HG03196 (cell line): Measurements from ENCODE around the gene PLXNA4.

Experiments used
- ATAC-seq: cut with Tn5 transposase; IDR thresholded peaks from one replicate; pipeline ENCODE4 v1.9.1; 2021; ENCODE audit not compliant: unreplicated experiment

PLXNA4 gene

DNA sequence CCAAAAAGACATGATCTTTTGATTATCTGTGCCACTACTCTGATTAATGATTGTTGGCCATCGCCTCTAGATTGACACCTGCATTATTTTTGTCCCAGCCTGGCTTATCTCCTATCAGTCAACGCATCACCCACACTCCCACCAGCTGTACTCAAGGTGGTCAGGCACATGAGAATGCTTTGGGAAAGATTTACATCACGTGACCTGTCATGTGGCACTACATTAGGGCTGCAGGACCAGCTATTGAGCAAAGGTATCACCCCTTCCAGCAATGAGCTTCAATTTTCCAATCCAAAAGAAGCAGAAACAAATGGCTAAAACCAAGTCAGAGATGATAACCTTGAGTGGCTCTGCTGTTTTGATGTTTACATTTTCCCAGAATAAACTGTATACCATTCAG is 204.3 kb downstream of the PLXNA4 start:
- no peak for ATAC-seq

DNA sequence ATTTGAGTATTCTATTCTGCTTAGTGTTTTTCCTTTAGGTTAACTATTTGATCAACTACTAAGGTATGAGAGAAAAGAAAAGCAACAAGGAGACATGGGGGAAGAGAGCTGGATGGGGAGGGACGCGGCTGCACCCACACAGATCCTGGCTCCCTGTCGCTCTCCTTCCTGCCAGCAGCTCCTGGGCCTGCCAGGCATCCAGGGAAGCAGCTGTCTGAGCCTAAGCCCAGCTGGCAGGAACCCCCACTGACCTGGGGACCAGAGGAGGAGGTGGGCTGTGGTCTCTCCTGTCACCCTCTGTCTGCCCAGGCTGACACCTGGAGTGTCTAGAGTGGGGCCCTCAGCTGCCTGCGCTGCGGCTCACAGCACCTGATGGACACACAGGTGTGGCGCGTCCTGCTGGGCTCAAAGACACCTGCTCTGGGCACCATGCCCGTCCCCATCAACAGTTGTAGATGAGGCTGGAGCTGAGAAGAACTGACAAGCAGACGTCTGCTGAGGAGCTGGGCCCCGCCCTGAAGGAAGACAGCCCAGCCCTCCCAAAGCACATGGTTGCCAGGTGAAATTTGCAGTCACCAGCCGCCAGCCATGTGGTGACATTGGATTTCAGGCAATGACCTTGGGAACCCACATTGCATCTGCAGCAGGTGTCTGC is 207.9 kb downstream of the PLXNA4 start:
- ATAC-seq: no peak

DNA sequence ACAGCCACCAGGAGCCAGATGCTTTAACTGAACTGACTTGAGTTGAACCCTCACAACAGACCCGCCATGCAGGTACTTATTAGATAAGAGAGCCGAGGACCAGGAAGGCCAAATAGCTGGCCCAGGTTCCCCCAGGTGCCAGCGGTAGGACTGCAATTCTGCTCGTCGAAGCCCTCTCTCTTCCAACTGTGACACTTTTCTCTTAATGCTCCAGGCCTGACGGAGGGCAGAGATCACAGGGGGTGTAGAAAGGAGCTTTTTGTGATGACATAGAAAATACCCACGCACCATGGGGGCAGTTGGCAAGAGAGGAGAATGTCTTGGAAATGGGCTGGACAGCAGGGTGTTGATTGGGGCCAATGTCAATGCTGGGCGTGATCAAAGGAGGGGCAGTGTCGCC is 208.5 kb downstream of the PLXNA4 start:
- no peak for ATAC-seq

DNA sequence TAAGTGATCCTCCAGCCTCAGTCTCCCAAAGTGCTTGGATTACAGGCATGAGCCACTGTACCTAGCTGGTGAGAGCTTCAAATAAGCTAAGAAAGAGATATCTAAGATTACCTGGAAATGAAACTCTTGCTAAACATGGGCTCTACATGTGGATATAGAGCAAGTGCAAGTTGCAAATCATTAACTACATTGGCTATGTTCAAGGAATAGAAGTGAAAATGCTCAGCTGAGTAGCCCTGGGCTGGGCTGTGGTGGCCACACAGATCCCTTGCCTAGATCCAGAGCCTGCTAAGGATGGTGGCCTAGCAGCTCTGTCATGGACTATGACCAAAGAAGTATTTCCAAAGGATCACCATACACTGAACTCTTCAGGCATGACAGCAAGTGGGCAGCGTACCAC is 209.3 kb downstream of the PLXNA4 start:
- no peak for ATAC-seq

DNA sequence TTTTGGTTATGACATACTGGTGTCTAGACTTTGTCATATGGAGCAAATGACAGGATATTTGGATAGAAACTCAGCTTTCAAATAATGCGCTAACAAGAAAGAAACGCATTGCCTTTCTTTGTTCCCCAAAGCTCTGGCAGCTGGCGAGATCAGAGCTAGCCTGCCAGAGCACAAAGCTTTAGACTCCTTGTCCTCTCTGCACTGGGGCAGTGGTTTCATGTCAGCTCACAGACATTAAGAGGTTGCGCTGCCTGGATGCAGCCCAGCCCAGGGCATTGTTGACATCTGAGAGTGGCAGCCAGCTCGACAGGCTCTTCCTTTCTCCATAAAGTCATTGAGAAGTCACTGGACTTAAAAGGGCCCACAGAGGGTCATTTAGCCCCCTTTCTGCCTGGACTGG is 212.0 kb downstream of the PLXNA4 start:
- no peak for ATAC-seq

DNA sequence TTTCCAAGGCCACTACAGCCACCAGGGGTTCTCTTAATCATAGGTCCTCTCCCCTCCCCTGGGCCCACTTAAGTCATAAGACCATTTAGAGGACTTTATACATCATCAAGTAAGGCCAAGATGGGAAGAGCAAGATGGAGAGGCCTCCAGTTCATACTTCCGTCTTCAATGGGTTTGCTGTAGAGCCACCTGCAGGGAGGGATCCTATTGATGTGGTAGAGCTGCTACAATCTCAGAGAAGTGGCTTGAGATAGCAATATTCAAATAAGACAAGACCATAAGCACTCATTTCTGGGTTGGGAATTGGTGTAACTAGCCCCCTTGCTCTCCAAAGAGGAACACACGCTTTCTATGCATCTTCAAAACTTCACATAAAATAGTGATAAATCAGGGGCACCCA is 214.2 kb downstream of the PLXNA4 start:
- no peak for ATAC-seq

DNA sequence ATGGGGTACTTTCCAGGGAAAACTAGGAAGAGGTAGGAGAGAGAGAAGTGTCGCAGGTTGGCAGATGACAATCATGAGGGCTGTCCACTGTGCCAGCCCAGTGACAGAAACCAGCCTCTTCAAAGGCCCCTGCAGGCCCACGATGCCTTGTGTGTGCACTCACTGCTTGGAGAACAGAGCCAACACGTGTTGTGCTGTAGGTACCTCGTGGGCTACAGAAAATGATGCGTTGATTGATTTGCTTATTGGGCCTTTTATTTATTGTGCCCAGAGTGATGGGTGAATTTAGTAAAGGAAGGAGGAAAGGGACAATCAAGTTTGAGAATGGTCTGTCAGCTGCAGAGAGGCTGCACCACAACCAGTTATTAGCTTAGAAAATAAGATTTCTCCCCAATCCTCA is 215.1 kb downstream of the PLXNA4 start:
- ATAC-seq: no peak

DNA sequence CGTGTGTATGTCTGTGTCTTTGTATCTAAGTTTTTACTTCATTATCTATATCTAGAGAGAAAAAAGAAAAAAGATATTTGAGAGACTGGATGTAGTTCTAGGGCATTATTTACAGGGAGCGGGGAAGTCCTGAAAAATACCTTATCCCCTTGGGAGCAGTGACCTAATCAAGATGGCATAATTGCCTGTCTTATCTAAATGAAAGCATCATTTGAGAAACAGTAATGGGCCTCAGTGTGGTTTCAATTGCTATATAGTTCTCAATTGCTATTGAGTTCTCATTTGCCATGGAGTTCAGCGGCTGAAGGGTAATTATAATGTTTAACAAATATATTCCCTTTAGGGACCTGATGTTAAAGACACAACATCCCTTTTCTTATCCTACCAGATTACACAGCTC is 216.5 kb downstream of the PLXNA4 start:
- ATAC-seq: no peak

DNA sequence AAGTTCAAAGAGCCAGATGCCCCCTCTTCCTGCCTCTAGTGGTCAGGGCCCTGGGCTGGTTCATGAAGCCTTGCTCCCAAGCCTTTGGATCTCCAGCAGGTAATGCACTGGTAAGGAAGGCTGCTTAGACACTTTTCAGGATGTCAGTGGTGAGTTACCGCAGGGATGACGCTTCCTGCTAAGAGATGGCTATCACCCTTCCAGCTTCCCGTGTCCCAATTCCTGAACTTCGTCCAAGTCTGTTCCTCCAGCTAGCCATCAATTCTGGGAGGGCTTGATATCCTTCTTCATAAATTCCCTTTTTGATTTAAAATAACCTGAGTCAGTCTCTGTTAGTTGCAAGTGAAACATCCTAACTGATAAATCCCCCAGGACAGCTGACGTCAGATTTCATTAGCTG is 221.2 kb downstream of the PLXNA4 start:
- ATAC-seq: no peak

DNA sequence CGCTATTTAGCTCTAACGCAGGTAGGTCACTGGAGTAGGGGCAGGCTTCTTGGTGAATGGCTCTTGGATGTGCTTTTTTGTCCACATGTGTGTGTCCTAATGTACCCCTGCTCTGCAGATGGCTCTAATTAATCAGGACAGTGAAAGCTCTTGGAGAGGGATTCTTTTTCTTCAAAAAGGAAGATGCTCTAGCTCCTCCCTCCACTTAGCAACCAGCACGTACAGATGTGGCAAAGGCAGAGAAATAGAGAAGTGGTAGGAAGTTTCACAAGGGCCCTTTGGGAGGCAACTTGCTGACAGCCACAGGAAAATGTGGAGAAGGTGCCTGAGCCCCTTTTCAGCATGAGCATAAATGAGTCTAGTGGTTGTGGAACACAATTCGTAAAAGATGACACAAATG is 221.7 kb downstream of the PLXNA4 start:
- ATAC-seq: no peak

DNA sequence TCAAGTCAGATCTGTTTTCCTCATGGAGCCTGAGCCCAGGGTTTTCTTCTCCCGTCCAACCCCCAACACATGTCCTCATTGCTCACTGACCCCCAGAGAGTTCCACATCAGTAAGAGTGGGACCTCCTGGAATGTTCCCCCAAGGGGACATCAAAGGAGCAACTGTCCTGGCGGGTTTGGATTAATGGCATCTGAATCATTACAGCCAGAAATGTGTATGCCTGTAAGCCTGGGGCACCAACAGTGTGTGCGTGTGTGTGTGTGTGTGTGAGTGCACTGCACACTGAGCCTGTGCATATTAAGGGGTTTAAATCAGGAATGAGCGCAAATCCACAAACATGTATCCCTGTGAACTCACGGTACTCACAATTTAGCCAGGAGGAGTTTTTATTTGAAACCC is 222.3 kb downstream of the PLXNA4 start:
- no peak for ATAC-seq

DNA sequence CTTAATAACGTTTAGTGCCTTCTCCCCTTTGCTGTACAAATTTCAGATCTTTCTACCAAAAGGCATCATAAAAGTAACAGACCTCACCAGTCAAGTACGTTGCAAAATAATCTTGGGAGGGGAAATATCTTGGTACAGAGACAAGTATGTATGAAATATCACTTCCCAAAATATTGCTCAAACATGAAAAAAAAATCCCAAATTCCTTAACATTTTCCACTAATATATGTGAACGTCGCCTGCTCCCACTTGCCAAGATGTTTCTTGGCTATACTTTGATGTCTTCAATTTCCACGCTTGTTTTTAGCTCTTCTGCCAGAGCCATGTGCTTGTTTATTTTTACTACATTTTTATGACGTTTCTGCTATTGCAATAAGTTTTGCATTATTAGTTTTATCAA is 223.5 kb downstream of the PLXNA4 start:
- ATAC-seq: no peak

DNA sequence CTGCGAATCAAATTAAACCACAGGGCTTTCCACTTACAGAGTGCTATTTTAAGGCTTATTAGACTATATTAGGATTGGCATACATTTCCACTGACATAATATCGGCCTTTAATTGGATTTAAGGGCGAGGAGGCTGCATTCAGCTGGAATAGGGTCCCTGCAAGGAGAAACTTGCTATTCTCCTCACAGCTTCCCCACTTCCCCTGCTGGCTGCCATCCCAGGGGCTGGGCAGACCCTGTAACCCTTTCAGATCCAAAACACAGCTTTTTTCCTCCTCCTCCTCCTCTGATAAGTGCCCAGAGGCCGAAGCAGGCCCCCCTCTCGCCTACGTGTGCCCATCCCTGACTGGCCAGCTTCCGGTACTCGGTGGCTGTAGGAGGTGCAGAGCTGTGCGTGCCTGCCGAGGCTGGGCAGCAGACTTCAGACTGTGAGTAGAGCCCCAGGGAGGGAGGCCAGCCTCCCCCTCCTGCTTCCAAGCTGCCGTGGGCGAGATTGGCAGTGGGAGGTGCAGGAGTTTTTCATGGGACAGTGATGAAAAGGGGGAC is 224.2 kb downstream of the PLXNA4 start:
- ATAC-seq: no peak

DNA sequence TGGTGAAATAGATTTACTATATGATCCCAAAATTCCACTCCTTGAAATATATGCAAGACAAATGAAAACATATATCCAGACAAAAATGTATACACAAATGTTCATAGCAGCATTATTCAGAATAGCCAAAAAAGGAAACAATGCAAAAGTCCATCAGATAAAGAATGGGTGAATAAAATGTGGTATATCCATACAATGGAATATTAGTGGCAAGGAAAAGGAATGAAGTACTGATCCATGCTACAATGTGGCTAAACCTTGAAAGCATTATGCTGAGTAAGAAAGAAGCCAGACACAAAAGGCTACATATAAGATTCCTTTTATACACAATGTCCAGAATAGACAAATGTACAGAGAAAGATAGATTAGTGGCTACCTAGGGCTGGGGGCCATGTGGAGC is 225.5 kb downstream of the PLXNA4 start:
- no peak for ATAC-seq

DNA sequence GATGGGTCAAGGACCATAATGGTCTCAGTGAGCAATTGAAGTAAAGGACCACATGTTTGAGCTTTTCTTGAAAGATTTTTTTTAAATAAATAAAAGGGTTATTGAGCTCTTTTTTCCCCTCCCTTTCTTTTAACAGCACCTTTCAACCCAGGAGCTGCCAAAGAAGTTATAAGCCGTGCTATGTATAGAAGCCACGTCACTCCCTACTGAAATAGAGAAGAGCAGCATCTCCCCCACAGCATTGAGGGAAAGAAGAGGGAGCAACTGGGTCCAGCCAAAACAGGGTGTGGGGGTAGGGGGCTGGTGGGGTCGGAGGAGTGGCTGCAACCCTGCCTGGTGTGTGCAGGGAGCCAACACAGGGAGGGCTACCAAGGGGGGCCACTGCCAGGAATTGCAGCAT is 227.2 kb downstream of the PLXNA4 start:
- no peak for ATAC-seq

DNA sequence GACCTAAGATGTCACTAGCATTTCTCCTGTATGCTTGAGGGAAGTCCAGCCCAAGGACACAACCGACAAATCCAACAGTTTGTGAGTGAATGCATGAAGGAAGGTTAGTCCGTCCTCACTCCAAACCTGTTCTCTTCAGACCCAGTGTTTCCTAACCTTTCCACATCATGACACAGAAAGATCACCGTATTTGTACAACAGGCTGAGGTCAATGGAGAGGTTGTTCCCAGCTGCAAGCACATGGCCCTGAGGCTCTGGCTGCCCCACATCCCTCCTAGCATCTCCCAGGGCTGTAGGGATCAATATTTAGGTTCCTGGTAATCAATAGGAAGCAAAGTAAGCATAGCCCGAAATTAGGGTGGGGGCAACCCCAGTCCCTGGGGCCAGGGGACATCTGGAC is 227.9 kb downstream of the PLXNA4 start:
- ATAC-seq: no peak

DNA sequence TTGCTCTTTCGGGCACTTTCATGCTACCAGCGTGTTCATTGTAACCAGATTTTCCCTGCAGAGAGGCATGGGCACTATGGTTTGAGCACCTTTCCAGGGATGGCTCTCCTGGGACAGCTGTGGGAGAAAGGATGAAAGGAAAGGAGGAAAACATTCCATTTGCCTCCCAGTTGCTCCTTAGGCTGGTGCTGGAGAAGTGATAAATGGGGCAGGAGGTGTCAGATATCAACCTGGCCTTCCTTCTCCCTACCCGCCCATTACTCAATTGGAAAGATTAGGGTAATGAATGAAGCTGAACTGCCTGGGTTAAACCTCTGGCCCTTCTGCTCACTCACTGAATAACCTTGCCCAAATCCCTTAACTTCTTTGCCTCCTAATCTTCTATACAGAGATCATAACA is 228.4 kb downstream of the PLXNA4 start:
- no peak for ATAC-seq

DNA sequence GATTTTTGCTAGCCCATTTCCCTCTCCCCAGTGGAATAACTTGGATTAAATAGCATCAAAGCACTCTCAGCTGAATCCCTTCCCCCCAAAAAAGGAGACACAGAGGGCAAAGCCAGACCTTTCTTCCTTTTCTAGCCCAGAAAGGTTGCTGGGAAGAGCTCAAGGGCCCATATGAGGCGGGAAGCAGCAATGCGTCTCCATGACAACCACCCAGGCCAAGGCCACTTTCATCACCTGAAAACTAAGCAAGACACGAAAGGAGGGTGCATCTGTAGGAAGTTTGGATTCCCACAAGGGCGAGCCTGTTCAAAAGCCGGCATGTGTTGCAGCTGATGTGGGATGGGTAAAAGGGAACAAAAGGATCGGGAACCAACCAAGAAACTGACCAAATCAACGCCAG is 229.1 kb downstream of the PLXNA4 start:
- no peak for ATAC-seq

DNA sequence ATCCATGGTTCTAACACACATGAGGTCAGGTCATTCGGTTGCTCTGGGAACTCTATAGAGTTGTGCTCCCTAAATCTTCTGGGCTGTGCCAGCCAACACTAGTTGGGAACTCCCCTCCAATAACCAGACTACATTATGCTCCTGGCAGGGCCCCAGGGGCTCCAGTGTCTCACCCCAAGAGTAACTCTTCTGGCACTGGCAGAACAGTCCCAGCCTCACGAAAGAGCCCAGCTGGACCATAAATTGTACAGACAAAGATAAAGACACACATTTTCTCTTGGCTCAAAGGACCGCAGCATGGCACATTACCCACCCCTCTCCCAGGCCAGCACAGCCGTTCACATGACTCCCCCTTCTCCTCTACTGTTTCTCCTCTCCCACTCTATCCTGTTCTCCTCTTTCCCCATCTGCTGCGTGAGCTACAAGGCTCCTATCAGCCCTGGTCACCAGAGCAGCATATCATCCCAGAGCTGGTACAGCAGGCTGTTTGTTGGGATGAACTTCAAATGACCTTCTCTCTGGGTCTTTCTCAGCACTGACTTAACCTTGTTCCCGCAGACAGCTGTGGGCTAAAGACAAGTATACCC is 230.6 kb downstream of the PLXNA4 start:
- no peak for ATAC-seq

DNA sequence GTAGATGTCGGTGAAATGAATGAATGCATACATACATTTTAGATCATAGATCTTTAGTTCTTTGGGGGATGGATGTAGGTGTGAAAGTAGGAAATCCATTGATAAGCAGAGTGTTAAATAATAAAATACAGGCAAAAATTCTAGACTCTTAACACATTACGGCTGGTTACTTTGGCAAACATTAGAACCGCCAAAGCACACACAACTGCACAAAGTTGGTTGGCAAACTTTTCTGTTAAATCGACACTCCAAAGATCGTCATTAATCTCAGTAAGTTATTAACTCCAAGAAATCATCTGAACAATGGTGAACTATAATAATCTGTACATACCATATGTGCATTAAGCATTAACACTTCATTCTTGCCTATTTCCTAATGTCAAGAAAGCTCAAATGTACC is 231.2 kb downstream of the PLXNA4 start:
- ATAC-seq: no peak

DNA sequence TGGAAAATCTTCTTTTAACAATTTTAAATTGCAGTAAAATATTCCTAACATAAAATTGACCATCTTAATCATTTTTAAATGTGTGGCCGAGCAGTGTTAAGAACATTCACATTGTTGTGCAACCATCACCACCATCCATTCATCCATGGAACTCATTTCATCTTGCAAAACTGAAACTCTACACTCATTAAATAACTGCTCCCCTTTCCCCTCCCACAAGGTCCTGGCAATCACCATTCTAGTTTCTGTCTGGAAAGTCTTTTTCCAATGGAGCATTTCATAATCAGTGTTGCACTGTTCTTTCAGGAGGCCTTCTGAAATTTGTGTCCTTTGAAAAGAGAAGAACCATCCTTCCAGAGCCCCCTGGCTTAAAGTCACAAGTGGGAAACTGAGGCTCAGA is 233.1 kb downstream of the PLXNA4 start:
- ATAC-seq: no peak

DNA sequence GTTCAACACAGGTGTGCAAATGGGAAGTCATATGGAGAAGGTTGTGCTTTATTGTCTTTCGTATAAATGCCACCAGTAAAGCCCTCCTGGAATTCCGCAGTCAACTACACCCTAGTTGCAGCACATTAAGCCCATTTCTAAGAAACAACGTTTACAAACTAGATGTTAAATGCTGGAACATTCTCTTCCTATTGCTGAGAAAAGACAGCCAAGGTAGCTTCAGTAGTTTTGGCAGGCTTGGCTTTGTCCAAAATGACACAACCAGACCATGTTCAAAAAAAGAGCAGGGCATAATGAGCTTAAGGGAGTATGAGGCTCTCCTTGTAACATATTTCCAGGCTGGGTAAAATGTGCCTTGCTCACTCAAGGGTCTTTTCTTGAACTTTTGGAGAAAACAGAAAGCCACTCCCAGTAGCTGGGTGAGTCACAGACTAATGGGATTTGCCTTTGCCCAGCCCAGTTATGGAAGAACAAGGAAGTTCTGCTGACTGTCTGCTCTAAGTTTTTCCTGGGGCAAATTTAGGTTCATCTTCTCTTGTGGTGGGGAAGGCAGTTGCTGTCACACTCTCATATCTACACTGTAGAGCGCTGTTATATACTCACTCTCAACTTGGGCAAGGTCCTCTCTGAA is 238.7 kb downstream of the PLXNA4 start:
- no peak for ATAC-seq

DNA sequence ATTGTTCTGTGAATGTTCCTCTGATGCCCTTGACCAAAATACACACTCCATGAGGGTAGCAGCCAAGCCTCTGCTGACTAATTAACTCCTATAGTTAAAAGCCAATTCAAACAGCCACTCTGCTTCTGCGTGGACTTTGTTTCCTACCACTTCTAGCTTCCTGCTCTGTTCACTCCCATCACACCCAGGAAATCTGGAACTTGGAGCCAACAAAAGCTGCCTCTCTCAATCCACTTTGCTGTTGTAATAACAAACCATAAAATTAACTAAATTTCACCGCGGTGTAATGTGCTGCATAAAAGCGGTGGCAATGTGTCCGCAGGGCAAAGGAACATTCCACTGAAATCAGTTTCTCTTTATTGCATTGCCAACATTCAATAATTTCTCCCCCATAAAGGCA is 239.5 kb downstream of the PLXNA4 start:
- no peak for ATAC-seq
